GM19193 (cell line): ENCODE measurements around the gene PRKCH.

Experiments
- POLR2A ChIP-seq: IDR thresholded peaks from 4 replicates; pipeline ENCODE4 v1.6.1; 2011; ENCODE audit not compliant: insufficient read depth, insufficient read length; ENCODE audit errors: extremely low read depth

Gene PRKCH

GRCh38 chr14:61388173-61388975, 67.0 kb downstream of the PRKCH start:
- TF ChIP-seq POLR2A, result no peak

GRCh38 chr14:61388976-61389576, 67.7 kb downstream of the PRKCH start:
- TF ChIP-seq POLR2A, result no peak

GRCh38 chr14:61391119-61391518, 69.7 kb downstream of the PRKCH start:
- TF ChIP-seq POLR2A, result no peak

- TF ChIP-seq POLR2A, result no peak
Observed at GRCh38 chr14:61392297-61392696, 70.9 kb downstream of the PRKCH start.

GRCh38 chr14:61394542-61394941, 73.2 kb downstream of the PRKCH start:
- TF ChIP-seq POLR2A, result no peak

- TF ChIP-seq POLR2A, result no peak
Observed at GRCh38 chr14:61395115-61395725, 73.8 kb downstream of the PRKCH start.

GRCh38 chr14:61396279-61396678, 74.9 kb downstream of the PRKCH start:
- no peak for TF ChIP-seq POLR2A

GRCh38 chr14:61396694-61397093, 75.3 kb downstream of the PRKCH start:
- no peak for TF ChIP-seq POLR2A

GRCh38 chr14:61397615-61398014, 76.2 kb downstream of the PRKCH start:
- TF ChIP-seq POLR2A, result no peak

- TF ChIP-seq POLR2A, result no peak
Observed at GRCh38 chr14:61398221-61398620, 76.8 kb downstream of the PRKCH start.

- no peak for TF ChIP-seq POLR2A
Observed at GRCh38 chr14:61399365-61399764, 78.0 kb downstream of the PRKCH start.

GRCh38 chr14:61401461-61401860, 80.1 kb downstream of the PRKCH start:
- TF ChIP-seq POLR2A, result no peak

- TF ChIP-seq POLR2A, result no peak
Observed at GRCh38 chr14:61403411-61403810, 82.0 kb downstream of the PRKCH start.

GRCh38 chr14:61404637-61405036, 83.3 kb downstream of the PRKCH start:
- TF ChIP-seq POLR2A, result no peak

GRCh38 chr14:61406198-61406597, 84.8 kb downstream of the PRKCH start:
- TF ChIP-seq POLR2A, result no peak

- no peak for TF ChIP-seq POLR2A
Observed at GRCh38 chr14:61406675-61407074, 85.3 kb downstream of the PRKCH start.
